GM18907 (cell line): ENCODE data around the gene ZNF236.

ENCODE experiments used
- ATAC-seq: cut with Tn5 transposase; IDR thresholded peaks from one replicate; pipeline ENCODE4 v1.9.1; 2021; ENCODE audit warnings: mild to moderate bottlenecking, moderate library complexity; ENCODE audit not compliant: unreplicated experiment

Gene ZNF236

DNA sequence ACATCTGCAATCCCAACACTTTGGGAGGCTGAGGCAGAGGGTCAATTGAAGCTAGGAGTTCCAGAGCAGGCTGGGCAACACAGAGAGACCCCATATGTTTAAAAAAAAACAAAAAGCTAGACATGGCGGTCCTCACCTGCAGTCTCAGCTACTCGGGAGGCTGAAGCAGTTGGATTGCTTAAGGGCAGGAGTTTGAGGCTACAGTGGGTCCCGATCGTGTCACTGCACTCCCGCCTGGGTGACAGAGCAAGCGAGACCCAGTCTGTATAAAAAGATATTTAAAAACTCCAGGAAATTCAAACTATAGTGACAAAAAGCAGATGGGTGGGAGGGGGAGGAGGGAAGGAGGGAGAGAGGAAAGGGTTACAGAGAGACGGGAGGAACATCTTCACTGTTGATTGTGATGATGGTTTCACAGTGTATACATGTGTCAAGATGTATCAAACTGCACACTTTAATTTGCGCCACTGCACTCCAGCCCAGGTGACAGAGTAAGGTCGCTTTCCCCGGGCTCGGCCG lies 942 bp upstream of the ZNF236 start:
- no peak for ATAC-seq

DNA sequence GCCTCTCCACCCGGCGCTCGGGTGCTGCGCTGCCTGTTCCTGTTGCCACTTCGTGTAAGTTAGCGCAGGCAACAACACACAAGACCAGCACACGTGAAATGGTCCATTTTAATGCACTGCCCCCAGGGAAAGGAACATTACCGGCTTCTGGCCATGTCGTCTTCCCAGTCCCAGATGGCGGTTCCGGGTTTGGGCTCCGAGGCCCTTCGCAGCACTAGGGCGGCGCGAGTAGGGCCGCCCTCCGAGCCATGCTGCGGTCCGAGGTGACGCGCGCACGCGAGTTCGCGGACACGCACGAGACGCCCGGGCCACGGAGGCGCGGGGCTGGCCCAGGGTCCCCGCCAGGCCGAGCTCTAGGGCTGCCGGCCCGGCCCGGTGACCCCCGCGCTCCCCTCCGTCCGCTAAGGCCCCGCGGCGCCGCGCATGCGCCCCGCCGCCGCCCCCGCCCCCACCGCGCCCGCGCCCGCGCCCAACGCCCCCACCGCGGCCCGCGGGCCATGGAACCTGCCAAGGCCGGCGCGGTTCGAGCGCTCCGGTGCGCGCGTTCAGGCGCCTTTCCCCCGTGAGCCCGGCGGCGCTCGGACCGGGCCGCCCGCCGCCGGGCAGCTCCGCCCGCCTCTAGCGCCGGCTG lies 367 bp upstream of the ZNF236 start:
- ATAC-seq: peak; percentile 54

DNA sequence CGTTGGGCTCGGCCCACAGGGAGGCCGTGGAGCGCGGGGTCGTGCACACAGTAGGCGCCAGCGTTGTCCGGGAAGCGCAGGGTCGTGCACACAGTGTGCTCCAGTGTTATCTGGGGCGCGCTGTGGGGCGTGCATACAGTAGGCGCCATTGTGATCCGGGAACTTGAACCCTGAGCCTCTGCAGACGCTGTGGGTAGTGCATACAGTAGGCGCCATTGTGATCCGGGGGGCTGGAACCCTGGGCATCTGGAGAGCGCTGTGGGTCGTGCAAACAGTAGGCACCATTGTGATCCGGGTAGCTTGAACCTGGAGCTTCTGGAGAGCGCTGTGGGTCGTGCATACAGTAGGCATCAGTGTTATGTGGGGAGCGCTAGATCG lies 793 bp downstream of the ZNF236 start:
- no peak for ATAC-seq

DNA sequence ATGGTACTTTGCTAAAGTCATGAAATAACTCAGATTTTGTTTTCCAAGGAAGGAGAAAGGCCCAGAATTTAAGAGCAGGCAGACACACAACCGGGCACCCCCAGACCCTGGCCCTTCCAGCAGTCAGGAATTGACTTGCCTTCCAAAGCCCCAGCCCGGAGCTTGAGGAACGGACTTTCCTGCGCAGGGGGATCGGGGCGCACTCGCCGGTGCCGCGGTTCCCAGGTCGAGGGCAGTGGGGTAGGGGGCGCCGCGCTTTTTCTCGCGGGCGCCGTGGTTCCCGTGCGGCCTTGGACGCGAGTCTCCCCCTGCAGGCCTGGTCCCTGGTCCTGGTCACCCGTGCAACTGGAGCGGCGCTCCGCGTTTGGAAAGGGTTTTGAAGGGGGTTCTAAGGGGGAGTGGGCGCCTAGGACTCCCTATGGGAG lies 1.2 kb downstream of the ZNF236 start:
- no peak for ATAC-seq

GRCh38 chr18:76824145-76824676 lies 1.9 kb downstream of the ZNF236 start:
- no peak for ATAC-seq

- ATAC-seq: no peak
These were observed 2.4 kb downstream of the ZNF236 start for GRCh38 chr18:76824754-76825153.

DNA sequence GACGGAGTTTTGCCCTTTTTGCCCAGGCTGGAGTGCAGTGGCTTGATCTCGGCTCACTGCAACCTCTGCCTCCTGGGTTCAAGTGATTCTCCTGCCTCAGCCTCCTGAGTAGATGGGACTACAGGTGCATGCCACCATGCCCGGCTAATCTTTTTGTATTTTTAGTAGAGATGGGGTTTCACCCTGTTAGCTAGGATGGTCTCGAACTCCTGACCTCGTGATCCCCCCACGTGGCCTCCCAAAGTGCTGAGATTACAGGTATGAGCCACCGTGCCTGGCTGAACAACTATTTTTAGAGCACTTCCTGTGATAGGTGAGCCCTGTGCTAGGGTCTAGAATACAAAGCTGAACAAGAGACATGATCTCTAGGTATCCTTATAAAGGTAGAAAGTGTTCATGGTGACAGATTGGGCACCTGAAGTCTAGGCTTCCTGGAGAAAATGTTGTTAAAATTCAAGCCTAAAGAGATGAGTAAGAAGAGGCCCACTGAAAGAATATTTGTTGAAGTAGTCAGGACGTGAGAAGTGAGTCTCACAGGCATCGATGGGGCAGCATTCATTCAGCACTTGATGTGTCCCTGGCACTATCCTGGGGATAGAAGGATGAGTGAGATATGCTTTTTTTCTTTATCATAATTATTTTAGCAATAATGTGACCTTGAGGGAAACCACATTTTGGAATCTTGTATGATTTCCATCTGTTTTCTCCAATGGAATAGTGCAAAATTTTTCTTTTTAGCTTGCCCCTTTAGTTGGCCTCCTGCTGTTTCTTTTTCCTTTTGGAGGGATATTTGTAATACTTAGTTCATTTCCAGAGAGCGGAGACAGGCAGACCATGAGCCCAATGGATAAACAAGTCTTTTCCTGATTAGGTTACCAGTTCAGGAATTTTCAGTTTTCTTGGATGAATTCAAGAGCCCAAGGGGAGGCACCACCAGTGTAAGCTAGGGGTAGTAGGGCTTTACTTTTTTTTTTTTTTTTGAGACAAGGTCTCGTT lies 5.1 kb downstream of the ZNF236 start:
- no peak for ATAC-seq

GRCh38 chr18:76834379-76834778 lies 12.0 kb downstream of the ZNF236 start:
- no peak for ATAC-seq

GRCh38 chr18:76835380-76835779 lies 13.0 kb downstream of the ZNF236 start:
- ATAC-seq: no peak

DNA sequence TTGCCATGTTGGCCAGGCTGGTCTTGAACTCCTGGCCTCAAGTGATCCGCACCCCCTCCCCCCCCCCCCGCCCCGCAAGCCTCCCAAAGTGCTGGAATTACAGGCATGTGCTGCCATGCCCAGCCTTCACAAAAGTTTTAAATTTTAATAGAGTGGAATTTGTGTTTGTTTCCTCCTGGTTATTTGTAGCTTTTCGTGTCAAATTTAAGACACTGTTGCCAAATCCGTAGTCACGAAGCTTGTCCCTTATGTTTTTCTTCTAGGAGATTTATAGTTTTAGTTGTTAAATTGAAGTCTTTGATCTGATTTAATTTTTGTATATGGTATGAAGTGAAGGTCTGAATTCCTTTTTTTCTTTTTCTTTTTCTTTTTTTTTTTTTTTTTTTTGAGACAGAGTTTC lies 14.7 kb downstream of the ZNF236 start:
- ATAC-seq: no peak

DNA sequence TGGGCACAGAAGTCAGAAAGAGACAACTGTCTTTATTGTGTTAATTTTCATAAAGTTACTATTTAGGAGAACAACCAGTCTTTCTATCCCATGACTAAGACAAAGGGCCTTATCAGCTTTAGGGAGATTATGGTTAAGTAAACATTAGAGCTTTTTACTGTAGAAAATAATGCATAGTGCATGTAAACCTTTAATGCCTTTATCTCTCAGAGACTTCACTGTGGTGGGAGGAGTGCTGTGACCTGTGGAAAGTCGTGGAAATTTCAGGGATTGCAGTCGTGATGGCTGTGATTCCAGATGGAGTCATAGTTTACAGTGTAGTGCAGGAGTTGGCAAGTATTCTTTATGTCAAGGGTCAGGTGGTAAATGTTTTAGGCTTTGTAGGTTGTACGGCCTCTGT lies 15.8 kb downstream of the ZNF236 start:
- ATAC-seq: no peak

GRCh38 chr18:76839086-76839794 lies 16.9 kb downstream of the ZNF236 start:
- ATAC-seq: no peak

- no peak for ATAC-seq
These were observed 20.6 kb downstream of the ZNF236 start for GRCh38 chr18:76842837-76843530.

DNA sequence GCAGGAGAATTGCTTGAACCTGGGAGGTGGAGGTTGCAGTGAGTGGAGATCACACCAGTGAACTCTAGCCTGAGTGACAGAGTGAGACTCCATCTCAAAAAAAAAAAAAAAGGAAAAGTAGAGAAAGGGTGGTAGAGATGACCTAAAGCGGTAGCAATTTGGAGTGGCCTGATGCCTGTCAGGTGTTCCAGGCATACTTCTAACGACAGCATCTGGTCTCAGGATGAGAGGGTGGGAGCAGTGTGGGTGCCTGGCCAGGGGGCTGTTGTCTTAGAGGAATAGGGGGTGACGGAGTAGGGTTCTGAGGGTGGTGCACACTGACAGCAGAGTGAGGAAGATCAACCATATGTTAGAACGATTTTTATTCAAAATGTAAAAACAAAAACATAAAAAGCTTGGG lies 21.8 kb downstream of the ZNF236 start:
- no peak for ATAC-seq

DNA sequence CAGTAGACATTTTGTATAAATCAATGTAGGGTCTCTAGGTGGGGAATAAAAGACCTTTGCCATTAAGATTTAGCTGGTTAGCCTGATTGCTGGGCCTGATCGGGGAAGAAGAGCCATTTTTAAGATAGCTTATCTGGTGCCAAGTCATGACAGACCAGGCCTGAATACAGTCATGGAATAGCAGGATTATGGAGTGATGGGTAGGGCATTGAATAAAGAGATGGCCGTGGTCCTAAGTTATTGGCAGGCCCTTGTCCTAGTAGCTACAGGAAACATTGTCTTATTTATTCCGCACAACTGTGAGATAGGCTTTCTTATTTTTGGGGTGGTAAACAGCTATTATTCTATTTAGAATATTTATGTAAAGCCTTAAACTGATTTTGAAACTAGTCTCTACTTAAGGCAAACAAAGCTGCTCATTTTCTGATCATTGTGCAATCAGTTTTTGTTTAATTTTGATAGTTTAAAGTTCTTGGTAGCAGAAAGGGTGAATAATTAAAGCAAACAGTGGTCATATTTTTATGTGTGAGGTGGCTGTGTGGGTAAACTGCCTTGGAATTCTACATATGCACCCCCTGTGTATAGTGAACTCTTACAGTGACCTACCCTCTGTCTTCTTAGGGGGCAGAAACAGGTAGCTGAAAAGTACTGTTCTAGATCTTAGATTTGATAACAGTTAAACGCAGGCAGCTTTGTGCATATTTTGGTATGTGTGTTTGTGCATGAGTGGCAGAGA lies 22.6 kb downstream of the ZNF236 start:
- ATAC-seq: no peak

- no peak for ATAC-seq
These were observed 23.9 kb downstream of the ZNF236 start for GRCh38 chr18:76846217-76846616.

GRCh38 chr18:76847916-76848315 lies 25.6 kb downstream of the ZNF236 start:
- ATAC-seq: no peak

DNA sequence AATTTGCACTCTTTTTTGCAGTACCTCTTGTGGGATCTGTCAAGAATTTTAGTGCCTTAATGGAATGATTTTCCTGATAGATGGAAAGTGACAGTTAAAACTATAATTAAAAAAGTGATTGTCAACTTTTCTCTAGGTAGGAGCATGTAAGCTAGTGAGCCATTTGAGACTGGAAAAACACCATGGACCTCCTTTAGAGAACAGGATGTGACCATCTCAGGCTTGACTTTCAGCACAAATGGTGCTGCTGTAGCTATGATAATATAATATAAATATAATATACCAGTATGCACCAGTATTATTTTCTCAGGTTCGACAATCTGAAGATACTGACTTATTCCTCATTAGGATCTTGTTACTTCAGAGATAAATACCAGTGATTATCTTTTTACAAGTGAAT lies 27.8 kb downstream of the ZNF236 start:
- no peak for ATAC-seq

DNA sequence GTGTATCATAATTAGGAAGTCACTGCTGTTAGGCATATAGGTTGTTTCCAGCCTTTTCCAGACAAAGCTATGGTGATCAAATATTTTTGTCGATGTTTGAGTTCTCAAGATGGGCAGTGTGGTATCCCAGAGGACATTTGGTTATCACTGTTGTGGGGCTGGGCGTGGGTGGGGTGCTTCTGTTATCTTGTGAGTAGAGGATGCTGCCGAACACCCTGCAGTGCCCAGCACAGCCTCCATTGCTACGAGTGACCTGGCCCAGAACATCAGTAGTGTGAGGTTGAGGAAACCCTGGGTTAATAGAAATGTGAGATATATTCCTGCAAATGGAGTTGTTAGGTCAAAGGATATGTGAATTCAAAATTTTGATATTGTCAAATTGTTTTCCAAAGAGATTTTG lies 33.2 kb downstream of the ZNF236 start:
- no peak for ATAC-seq

GRCh38 chr18:76857476-76857875 lies 35.1 kb downstream of the ZNF236 start:
- no peak for ATAC-seq
